Measurements from ENCODE around the gene HTT.

- TF ChIP-seq CTCF (optimal IDR thresholded peaks at IDR 0.05 in 1 of 3, IDR thresholded peaks at IDR 0.05 in 1 of 3, conservative IDR thresholded peaks at IDR 0.05 in 1 of 3; ENCODE audit: extremely low read depth in 1 of 3, insufficient read depth in 2 of 3, low read length in 3 of 3) (no peak), EZH2 (IDR thresholded peaks at IDR 0.05; ENCODE audit: low read length) (no peak)
Measured at GRCh38 chr4:3244747-3245146, 170.3 kb downstream of the HTT start.
